SHP77 treated with DMSO at 0.1 percent for 48 hours (cell line): ENCODE measurements around the gene NR3C2.

ENCODE experiments used
- DNase-seq: peaks from one replicate; lab custom pipeline; 2025; lab: John Stamatoyannopoulos, UW

Gene NR3C2

GRCh38 chr4:148261848-148262247 lies 180.4 kb downstream of the NR3C2 start:
- DNase-seq, result no peak

- no peak for DNase-seq
Measured at GRCh38 chr4:148259841-148260240, 182.4 kb downstream of the NR3C2 start.

- no peak for DNase-seq
Measured at GRCh38 chr4:148258535-148258934, 183.7 kb downstream of the NR3C2 start.

- DNase-seq, result no peak
Measured at GRCh38 chr4:148255344-148255720, 186.9 kb downstream of the NR3C2 start.

GRCh38 chr4:148254621-148255343 lies 187.4 kb downstream of the NR3C2 start:
- DNase-seq, result no peak

GRCh38 chr4:148253768-148254167 lies 188.4 kb downstream of the NR3C2 start:
- no peak for DNase-seq

- DNase-seq, result no peak
Measured at GRCh38 chr4:148248824-148249223, 193.4 kb downstream of the NR3C2 start.

GRCh38 chr4:148245015-148245414 lies 197.2 kb downstream of the NR3C2 start:
- no peak for DNase-seq

- DNase-seq, result no peak
Measured at GRCh38 chr4:148243837-148244236, 198.4 kb downstream of the NR3C2 start.

GRCh38 chr4:148240241-148240640 lies 202.0 kb downstream of the NR3C2 start:
- DNase-seq, result no peak

GRCh38 chr4:148239494-148239985 lies 202.7 kb downstream of the NR3C2 start:
- no peak for DNase-seq

GRCh38 chr4:148238811-148239493 lies 203.3 kb downstream of the NR3C2 start:
- no peak for DNase-seq

- DNase-seq, result no peak
Measured at GRCh38 chr4:148238086-148238485, 204.1 kb downstream of the NR3C2 start.

- no peak for DNase-seq
Measured at GRCh38 chr4:148235809-148236208, 206.4 kb downstream of the NR3C2 start.

GRCh38 chr4:148229798-148230197 lies 212.4 kb downstream of the NR3C2 start:
- no peak for DNase-seq

GRCh38 chr4:148229028-148229427 lies 213.2 kb downstream of the NR3C2 start:
- no peak for DNase-seq

GRCh38 chr4:148227147-148227546 lies 215.1 kb downstream of the NR3C2 start:
- no peak for DNase-seq

- no peak for DNase-seq
Measured at GRCh38 chr4:148226341-148226740, 215.9 kb downstream of the NR3C2 start.

GRCh38 chr4:148225639-148226038 lies 216.6 kb downstream of the NR3C2 start:
- DNase-seq, result no peak

GRCh38 chr4:148224476-148224875 lies 217.7 kb downstream of the NR3C2 start:
- DNase-seq, result no peak

- no peak for DNase-seq
Measured at GRCh38 chr4:148222991-148223660, 219.1 kb downstream of the NR3C2 start.

GRCh38 chr4:148216866-148217814 lies 225.1 kb downstream of the NR3C2 start:
- DNase-seq, result no peak
